ENCODE results near the gene SAG.

- TF ChIP-seq CTCF (IDR thresholded peaks at IDR 0.05) (no peak), POLR2A (IDR thresholded peaks at IDR 0.05) (no peak)
Observed at GRCh38 chr2:233338046-233338445, 30.4 kb downstream of the SAG start.

Data from uterus (tissue), 2 donors.